Vagina (tissue), 2 donors: ENCODE results near the gene CST4. TPM values are rescaled to one million over a fixed set of nuclear protein-coding genes. Genes with fewer than 3 reads are reported as not detected.

Source experiments
- DNase-seq, 2 donors: peaks; one replicate each; pipeline ENCODE4 v3.0.0-alpha.2; 2017; ENCODE audit errors: extremely low spot score in 2 of 2
- H3K27ac ChIP-seq: fragments of 200-600 bp; sonication (generic); one replicate; pipeline ENCODE4 v1.5.1; 2019
- H3K27me3 ChIP-seq: fragments of 200-600 bp; sonication (generic); one replicate; pipeline ENCODE4 v1.5.1; 2019
- H3K36me3 ChIP-seq, 2 donors: fragments of 200-600 bp; sonication (generic); one replicate each; pipeline ENCODE4 v1.5.1; 2017 to 2019
- H3K4me1 ChIP-seq: fragments of 200-600 bp; sonication (generic); one replicate; pipeline ENCODE4 v1.5.1; 2019
- H3K4me3 ChIP-seq, 2 donors: fragments of 200-600 bp; sonication (generic); 1 replicate in 1 of 2; 2 replicates in 1 of 2; pipeline ENCODE4 v1.5.1; 2016 to 2019
- H3K9me3 ChIP-seq: fragments of 200-600 bp; sonication (generic); one replicate; pipeline ENCODE4 v1.5.1; 2019
- CTCF ChIP-seq, 3 experiments: fragments of 450-650 bp in 2 of 3; fragments of 200-600 bp in 1 of 3; sonication (generic) in 1 of 3; IDR thresholded peaks; one replicate each; pipeline ENCODE4 v1.5.1; 2017 to 2019; ENCODE audit warnings: antibody characterized with exemption in 3 of 3, mild to moderate bottlenecking in 2 of 3, moderate library complexity in 2 of 3
- POLR2A ChIP-seq, 2 donors: fragments of 450-650 bp; IDR thresholded peaks; one replicate each; pipeline ENCODE4 v1.6.1; 2017; ENCODE audit warnings: antibody characterized with exemption in 2 of 2, mild to moderate bottlenecking in 2 of 2, moderate library complexity in 2 of 2
- POLR2AphosphoS5 ChIP-seq, 2 donors: sonication (generic); formaldehyde crosslinking; IDR thresholded peaks; one replicate each; pipeline ENCODE4 v1.9.0; 2017; ENCODE audit warnings: antibody characterized with exemption in 2 of 2, mild to moderate bottlenecking in 2 of 2, low read depth in 1 of 2; ENCODE audit not compliant: insufficient read depth in 1 of 2
- intact Hi-C: fragments of 100-400 bp; cut with DNase I; formaldehyde crosslinking; loops from one replicate; pipeline ENCODE4 v1.15.1; 2023
- total RNA-seq: library from RNA; depleted of rRNA; stranded (reverse); fragments of >200 nt; gene quantifications from one replicate; pipeline ENCODE4 v1.2.3, GENCODE V29; 2016

The CST4 gene
- total RNA-seq, 1 donor from 2014 or later: not detected

- Histone ChIP-seq H3K27ac (no peak overlapping the region), H3K9me3 (no peaks in the 10 kb centered on the region), H3K4me3 (no peak overlapping the region), H3K4me1 (peaks cover 25% of the 10 kb centered on the region), H3K27me3 (no peaks in the 10 kb centered on the region), H3K36me3 (no peaks in the 10 kb centered on the region)
- peak in 1 of 2 donors; percentile 43 for DNase-seq
- intact Hi-C loops: no loop called here
- TF ChIP-seq POLR2A (IDR thresholded peaks at IDR 0.05): no peak
- no peak for TF ChIP-seq POLR2AphosphoS5 (IDR thresholded peaks at IDR 0.05; ENCODE audit: insufficient read depth in 1 of 2, low read depth in 1 of 2)
- TF ChIP-seq CTCF (IDR thresholded peaks at IDR 0.05): no peak
Measured at GRCh38 chr20:23658989-23659609, 29.7 kb downstream of the CST4 start.

GRCh38 chr20:23658336-23658735 lies 30.5 kb downstream of the CST4 start:
- intact Hi-C loops: no loop called here
- H3K36me3 ChIP-seq: no peaks in the 10 kb centered on the region
- H3K27ac ChIP-seq: no peak overlapping the region
- TF ChIP-seq CTCF (IDR thresholded peaks at IDR 0.05): no peak
- TF ChIP-seq POLR2A (IDR thresholded peaks at IDR 0.05): no peak
- no peak for TF ChIP-seq POLR2AphosphoS5 (IDR thresholded peaks at IDR 0.05; ENCODE audit: insufficient read depth in 1 of 2, low read depth in 1 of 2)
- no peak overlapping the region for H3K4me3 ChIP-seq
- no peaks in the 10 kb centered on the region for H3K9me3 ChIP-seq
- no peak for DNase-seq
- no peaks in the 10 kb centered on the region for H3K27me3 ChIP-seq
- peaks cover 30% of the 10 kb centered on the region for H3K4me1 ChIP-seq

DNA sequence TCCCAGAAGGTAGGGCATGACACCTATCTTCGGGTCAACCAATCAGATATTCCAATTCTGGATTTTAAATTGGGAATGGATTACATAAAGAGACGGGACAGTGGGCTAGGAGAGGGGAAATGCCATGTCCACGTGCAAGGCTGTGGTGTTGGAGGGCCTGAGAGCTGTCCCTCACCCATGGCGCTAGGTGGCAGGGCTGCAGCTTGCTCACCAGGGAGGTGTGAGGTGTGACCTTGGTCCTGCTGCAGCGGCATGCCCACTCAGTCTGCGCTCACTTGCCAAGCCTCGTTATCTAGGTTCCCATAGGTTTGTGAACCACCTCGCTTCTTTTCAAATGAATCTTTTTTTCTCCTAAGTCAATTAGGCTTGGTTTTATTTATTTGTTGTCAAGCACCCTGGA lies 31.6 kb downstream of the CST4 start:
- no peak overlapping the region for H3K27ac ChIP-seq
- intact Hi-C loops: no loop called here
- peak; percentile 49 for DNase-seq
- peaks cover 31% of the 10 kb centered on the region for H3K4me1 ChIP-seq
- H3K9me3 ChIP-seq: no peaks in the 10 kb centered on the region
- no peaks in the 10 kb centered on the region for H3K27me3 ChIP-seq
- no peak overlapping the region for H3K4me3 ChIP-seq
- TF ChIP-seq CTCF (IDR thresholded peaks at IDR 0.05): no peak
- TF ChIP-seq POLR2A (IDR thresholded peaks at IDR 0.05): no peak
- no peak for TF ChIP-seq POLR2AphosphoS5 (IDR thresholded peaks at IDR 0.05; ENCODE audit: insufficient read depth in 1 of 2, low read depth in 1 of 2)
- H3K36me3 ChIP-seq: no peaks in the 10 kb centered on the region

- Histone ChIP-seq H3K4me3 (peak overlapping the region in 1 of 2 donors; percentile 15), H3K9me3 (no peaks in the 10 kb centered on the region), H3K36me3 (no peaks in the 10 kb centered on the region), H3K27ac (peak overlapping the region; percentile 69), H3K4me1 (peaks cover 31% of the 10 kb centered on the region), H3K27me3 (no peaks in the 10 kb centered on the region)
- no peak for TF ChIP-seq POLR2A (IDR thresholded peaks at IDR 0.05)
- TF ChIP-seq CTCF (IDR thresholded peaks at IDR 0.05): no peak
- no peak for TF ChIP-seq POLR2AphosphoS5 (IDR thresholded peaks at IDR 0.05; ENCODE audit: insufficient read depth in 1 of 2, low read depth in 1 of 2)
- intact Hi-C loops: no loop called here
- no peak for DNase-seq
Measured at GRCh38 chr20:23656372-23656771, 32.5 kb downstream of the CST4 start.

DNA sequence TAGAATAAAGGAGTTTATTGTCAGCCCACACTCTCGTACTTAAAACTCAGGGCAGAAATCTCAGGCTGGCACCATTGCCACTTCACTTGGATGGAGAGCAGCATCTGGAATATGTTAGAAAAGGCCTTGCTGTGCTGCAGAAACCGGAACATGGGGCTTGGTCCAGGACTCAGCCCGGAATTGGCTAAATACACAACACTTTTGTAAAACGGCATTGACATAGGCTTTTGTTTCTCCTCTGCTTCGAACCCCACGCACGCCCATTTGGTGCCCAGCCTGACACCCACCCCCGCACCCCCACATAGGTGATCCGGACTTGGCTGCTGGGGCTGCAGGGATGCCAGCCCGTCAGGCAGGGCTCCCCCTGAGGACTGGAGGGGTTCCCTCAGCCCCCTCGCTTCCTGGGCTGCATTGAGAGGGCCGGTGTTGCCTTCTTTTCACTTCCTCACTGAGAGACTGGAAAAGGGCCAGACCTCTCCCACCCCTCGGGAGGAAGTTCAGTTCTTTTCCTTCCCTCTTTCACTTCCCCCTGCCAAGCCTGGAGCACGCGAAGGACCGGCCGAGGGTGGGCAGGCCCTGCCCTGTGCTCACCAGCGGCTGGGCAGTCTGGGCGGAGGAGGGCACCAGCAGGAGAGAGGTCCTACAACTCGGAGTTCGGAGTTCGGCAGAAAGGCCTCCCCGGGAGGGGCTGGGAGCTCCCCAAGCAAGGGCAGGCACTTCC lies 33.2 kb downstream of the CST4 start:
- H3K36me3 ChIP-seq: no peaks in the 10 kb centered on the region
- peaks cover 31% of the 10 kb centered on the region for H3K4me1 ChIP-seq
- no peaks in the 10 kb centered on the region for H3K27me3 ChIP-seq
- peak; percentile 88 to 91 for DNase-seq
- H3K27ac ChIP-seq: peak overlapping the region; percentile 69
- no peaks in the 10 kb centered on the region for H3K9me3 ChIP-seq
- TF ChIP-seq POLR2A (IDR thresholded peaks at IDR 0.05) (no peak), POLR2AphosphoS5 (IDR thresholded peaks at IDR 0.05; ENCODE audit: insufficient read depth in 1 of 2, low read depth in 1 of 2) (peak in 1 of 2 donors; percentile 29)
- intact Hi-C loops: no loop called here
- H3K4me3 ChIP-seq: peak overlapping the region; percentile 13 to 15
